Neural cell (in vitro differentiated cells): ENCODE measurements around the gene GSTO2. TPM values are rescaled to one million over a fixed set of nuclear protein-coding genes. Genes with fewer than 3 reads are reported as not detected.

Experiments
- H2AFZ ChIP-seq: fragments of 200-600, 300-800 bp; sonication (generic), shearing (Covaris generic); 2 replicates; pipeline ENCODE4 v1.6.0; 2014; ENCODE audit warnings: low read depth, mild to moderate bottlenecking, antibody characterized with exemption, low read length, moderate library complexity
- H3F3A ChIP-seq: fragments of 200-600 bp; shearing (Covaris generic); 2 replicates; pipeline ENCODE4 v1.6.1; 2016; ENCODE audit warnings: mild to moderate bottlenecking, moderate library complexity, mixed read lengths, antibody characterized with exemption, low read length; ENCODE audit not compliant: insufficient read depth, poor library complexity, severe bottlenecking
- H3K27ac ChIP-seq: fragments of 200-600, 300-800 bp; sonication (generic), shearing (Covaris generic); 2 replicates; pipeline ENCODE4 v1.5.1; 2014; ENCODE audit warnings: mild to moderate bottlenecking, low read length, moderate library complexity
- H3K27me3 ChIP-seq: fragments of 300-800, 200-600 bp; sonication (generic), shearing (Covaris generic); 2 replicates; pipeline ENCODE4 v1.6.0; 2014; ENCODE audit warnings: mild to moderate bottlenecking, low read depth, low read length, moderate library complexity; ENCODE audit not compliant: insufficient read depth
- H3K36me3 ChIP-seq: fragments of 300-800, 200-600 bp; sonication (generic), shearing (Covaris generic); 2 replicates; pipeline ENCODE4 v1.5.1; 2014; ENCODE audit warnings: mild to moderate bottlenecking, antibody characterized with exemption, low read length, moderate library complexity; ENCODE audit not compliant: insufficient read depth
- H3K4me2 ChIP-seq: fragments of 300-800, 200-600 bp; sonication (generic), shearing (Covaris generic); 2 replicates; pipeline ENCODE4 v1.6.0; 2014; ENCODE audit warnings: mild to moderate bottlenecking, low read length
- H3K4me3 ChIP-seq: fragments of 300-800, 200-600 bp; sonication (generic), shearing (Covaris generic); 2 replicates; pipeline ENCODE4 v1.5.1; 2014; ENCODE audit warnings: mild to moderate bottlenecking, low read length, moderate library complexity
- H3K79me2 ChIP-seq: fragments of 200-600 bp; shearing (Covaris generic); replicated peaks from 2 replicates; pipeline ENCODE4 v1.6.0; 2014; ENCODE audit warnings: mild to moderate bottlenecking, low read length, moderate library complexity; ENCODE audit not compliant: insufficient read depth
- H3K9ac ChIP-seq: fragments of 300-800, 200-600 bp; sonication (generic), shearing (Covaris generic); 2 replicates; pipeline ENCODE4 v1.6.1; 2016; ENCODE audit warnings: mild to moderate bottlenecking, low read length, mixed read lengths
- H3K9me2 ChIP-seq: fragments of 200-600 bp; shearing (Covaris generic); 2 replicates; pipeline ENCODE4 v1.6.1; 2016; ENCODE audit warnings: mild to moderate bottlenecking, low read length, mixed read lengths; ENCODE audit not compliant: insufficient read depth
- H3K9me3 ChIP-seq: fragments of 200-600, 300-800 bp; sonication (generic), shearing (Covaris generic); 2 replicates; pipeline ENCODE4 v1.6.1; 2016; ENCODE audit warnings: mild to moderate bottlenecking, mixed run types, low read length, moderate library complexity, mixed read lengths
- H4K20me1 ChIP-seq: fragments of 200-600 bp; shearing (Covaris generic); 2 replicates; pipeline ENCODE4 v1.6.1; 2016; ENCODE audit warnings: mild to moderate bottlenecking, mixed run types; ENCODE audit not compliant: insufficient read depth
- EP300 ChIP-seq: fragments of 450-650 bp; conservative IDR thresholded peaks from 2 replicates; pipeline ENCODE4 v1.6.1; 2014; ENCODE audit warnings: antibody characterized with exemption, mild to moderate bottlenecking, moderate library complexity; ENCODE audit not compliant: poor library complexity, severe bottlenecking
- EZH2 ChIP-seq: fragments of 200-600, 300-800 bp; shearing (Covaris generic), sonication (generic); IDR thresholded peaks from 2 replicates; pipeline ENCODE4 v1.6.1; 2014; ENCODE audit warnings: antibody characterized with exemption, low read length, borderline replicate concordance, mild to moderate bottlenecking; ENCODE audit not compliant: insufficient read depth, poor library complexity, severe bottlenecking
- MXI1 ChIP-seq: fragments of 450-650 bp; conservative IDR thresholded peaks from 2 replicates; pipeline ENCODE4 v1.6.1; 2014; ENCODE audit warnings: antibody characterized with exemption, mild to moderate bottlenecking; ENCODE audit not compliant: poor library complexity, severe bottlenecking
- POLR2AphosphoS5 ChIP-seq: IDR thresholded peaks from 2 replicates; pipeline ENCODE4 v1.6.1; 2012
- RAD21 ChIP-seq: fragments of 450-650 bp; conservative IDR thresholded peaks from 2 replicates; pipeline ENCODE4 v1.6.1; 2014; ENCODE audit warnings: antibody characterized with exemption, mild to moderate bottlenecking, moderate library complexity
- SMC3 ChIP-seq: fragments of 450-650 bp; conservative IDR thresholded peaks from 2 replicates; pipeline ENCODE4 v1.6.1; 2014; ENCODE audit warnings: antibody characterized with exemption, mild to moderate bottlenecking, moderate library complexity; ENCODE audit not compliant: poor library complexity
- TAF1 ChIP-seq: IDR thresholded peaks from 2 replicates; pipeline ENCODE4 v1.6.1; 2012; ENCODE audit warnings: low read depth
- polyA plus RNA-seq: library from polyadenylated mRNA; depleted of rRNA; stranded (reverse); fragments of >200 nt; gene quantifications from 2 replicates; pipeline ENCODE4 v1.2.3, GENCODE V29; 2014
- TF ChIP-seq, protein P1 (sequence below): fragments of 450-650 bp; IDR thresholded peaks from 2 replicates; pipeline ENCODE4 v1.5.1; 2014; ENCODE audit warnings: antibody characterized with exemption, mild to moderate bottlenecking, moderate library complexity; ENCODE audit not compliant: poor library complexity, severe bottlenecking
- TF ChIP-seq, protein P2 (sequence below): IDR thresholded peaks from 2 replicates; pipeline ENCODE4 v1.6.1; 2012; ENCODE audit warnings: borderline replicate concordance

The GSTO2 gene
- polyA plus RNA-seq, 1 donor from 2014 or later, result 0.53 TPM

GRCh38 chr10:104351061-104351702 is 82.2 kb downstream of the GSTO2 start:
- H4K20me1 ChIP-seq, result no peaks in the 10 kb centered on the region
- no peak for TF ChIP-seq RAD21
- TF ChIP-seq EZH2, result no peak
- TF ChIP-seq POLR2AphosphoS5, result no peak
- TF ChIP-seq, protein P1, sequence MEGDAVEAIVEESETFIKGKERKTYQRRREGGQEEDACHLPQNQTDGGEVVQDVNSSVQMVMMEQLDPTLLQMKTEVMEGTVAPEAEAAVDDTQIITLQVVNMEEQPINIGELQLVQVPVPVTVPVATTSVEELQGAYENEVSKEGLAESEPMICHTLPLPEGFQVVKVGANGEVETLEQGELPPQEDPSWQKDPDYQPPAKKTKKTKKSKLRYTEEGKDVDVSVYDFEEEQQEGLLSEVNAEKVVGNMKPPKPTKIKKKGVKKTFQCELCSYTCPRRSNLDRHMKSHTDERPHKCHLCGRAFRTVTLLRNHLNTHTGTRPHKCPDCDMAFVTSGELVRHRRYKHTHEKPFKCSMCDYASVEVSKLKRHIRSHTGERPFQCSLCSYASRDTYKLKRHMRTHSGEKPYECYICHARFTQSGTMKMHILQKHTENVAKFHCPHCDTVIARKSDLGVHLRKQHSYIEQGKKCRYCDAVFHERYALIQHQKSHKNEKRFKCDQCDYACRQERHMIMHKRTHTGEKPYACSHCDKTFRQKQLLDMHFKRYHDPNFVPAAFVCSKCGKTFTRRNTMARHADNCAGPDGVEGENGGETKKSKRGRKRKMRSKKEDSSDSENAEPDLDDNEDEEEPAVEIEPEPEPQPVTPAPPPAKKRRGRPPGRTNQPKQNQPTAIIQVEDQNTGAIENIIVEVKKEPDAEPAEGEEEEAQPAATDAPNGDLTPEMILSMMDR, result no peak
- TF ChIP-seq EP300, result no peak
- no peak for TF ChIP-seq TAF1
- TF ChIP-seq SMC3, result no peak
- TF ChIP-seq MXI1, result no peak
- TF ChIP-seq, protein P2, sequence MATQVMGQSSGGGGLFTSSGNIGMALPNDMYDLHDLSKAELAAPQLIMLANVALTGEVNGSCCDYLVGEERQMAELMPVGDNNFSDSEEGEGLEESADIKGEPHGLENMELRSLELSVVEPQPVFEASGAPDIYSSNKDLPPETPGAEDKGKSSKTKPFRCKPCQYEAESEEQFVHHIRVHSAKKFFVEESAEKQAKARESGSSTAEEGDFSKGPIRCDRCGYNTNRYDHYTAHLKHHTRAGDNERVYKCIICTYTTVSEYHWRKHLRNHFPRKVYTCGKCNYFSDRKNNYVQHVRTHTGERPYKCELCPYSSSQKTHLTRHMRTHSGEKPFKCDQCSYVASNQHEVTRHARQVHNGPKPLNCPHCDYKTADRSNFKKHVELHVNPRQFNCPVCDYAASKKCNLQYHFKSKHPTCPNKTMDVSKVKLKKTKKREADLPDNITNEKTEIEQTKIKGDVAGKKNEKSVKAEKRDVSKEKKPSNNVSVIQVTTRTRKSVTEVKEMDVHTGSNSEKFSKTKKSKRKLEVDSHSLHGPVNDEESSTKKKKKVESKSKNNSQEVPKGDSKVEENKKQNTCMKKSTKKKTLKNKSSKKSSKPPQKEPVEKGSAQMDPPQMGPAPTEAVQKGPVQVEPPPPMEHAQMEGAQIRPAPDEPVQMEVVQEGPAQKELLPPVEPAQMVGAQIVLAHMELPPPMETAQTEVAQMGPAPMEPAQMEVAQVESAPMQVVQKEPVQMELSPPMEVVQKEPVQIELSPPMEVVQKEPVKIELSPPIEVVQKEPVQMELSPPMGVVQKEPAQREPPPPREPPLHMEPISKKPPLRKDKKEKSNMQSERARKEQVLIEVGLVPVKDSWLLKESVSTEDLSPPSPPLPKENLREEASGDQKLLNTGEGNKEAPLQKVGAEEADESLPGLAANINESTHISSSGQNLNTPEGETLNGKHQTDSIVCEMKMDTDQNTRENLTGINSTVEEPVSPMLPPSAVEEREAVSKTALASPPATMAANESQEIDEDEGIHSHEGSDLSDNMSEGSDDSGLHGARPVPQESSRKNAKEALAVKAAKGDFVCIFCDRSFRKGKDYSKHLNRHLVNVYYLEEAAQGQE, result no peak
- no peak overlapping the region for H3K4me3 ChIP-seq
- no peaks in the 10 kb centered on the region for H3K36me3 ChIP-seq
- H3K27me3 ChIP-seq, result peaks cover 8% of the 10 kb centered on the region
- H3K9me2 ChIP-seq, result no peaks in the 10 kb centered on the region
- H3K79me2 ChIP-seq, result no peaks in the 10 kb centered on the region
- H2AFZ ChIP-seq, result no peak overlapping the region
- no peak overlapping the region for H3K4me2 ChIP-seq
- H3K9me3 ChIP-seq, result no peaks in the 10 kb centered on the region
- H3F3A ChIP-seq, result no peaks in the 10 kb centered on the region
- no peak overlapping the region for H3K27ac ChIP-seq
- no peak overlapping the region for H3K9ac ChIP-seq

DNA sequence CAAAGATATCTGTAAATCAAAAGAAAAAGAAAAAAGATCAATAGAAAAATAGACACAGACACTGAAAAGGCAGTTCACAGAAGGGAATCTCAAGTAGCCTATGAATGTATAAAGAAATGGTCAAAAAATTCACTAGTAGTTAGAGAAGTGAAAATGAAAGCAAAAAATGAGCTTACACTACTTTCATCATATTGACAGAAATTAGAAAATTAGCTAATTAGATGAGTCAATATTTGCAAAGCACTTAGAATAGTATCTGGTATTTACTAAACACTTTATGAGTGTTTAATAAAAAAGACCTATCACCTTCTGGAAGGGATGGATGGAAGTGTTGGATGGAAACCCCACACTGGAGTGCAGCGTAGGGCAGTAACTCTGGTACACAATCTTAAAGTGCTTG is 82.9 kb downstream of the GSTO2 start:
- H3K4me3 ChIP-seq, result no peak overlapping the region
- no peak overlapping the region for H3K27ac ChIP-seq
- H3K36me3 ChIP-seq, result no peaks in the 10 kb centered on the region
- H3K27me3 ChIP-seq, result peaks cover 8% of the 10 kb centered on the region
- H3K9ac ChIP-seq, result no peak overlapping the region
- no peaks in the 10 kb centered on the region for H3K79me2 ChIP-seq
- no peaks in the 10 kb centered on the region for H4K20me1 ChIP-seq
- H3K4me2 ChIP-seq, result no peak overlapping the region
- no peak for TF ChIP-seq RAD21
- no peak for TF ChIP-seq POLR2AphosphoS5
- TF ChIP-seq EP300, result no peak
- TF ChIP-seq, protein P2, result no peak
- no peak for TF ChIP-seq EZH2
- TF ChIP-seq, protein P1, result no peak
- TF ChIP-seq MXI1, result no peak
- no peak for TF ChIP-seq TAF1
- no peak for TF ChIP-seq SMC3
- H3K9me3 ChIP-seq, result no peaks in the 10 kb centered on the region
- H2AFZ ChIP-seq, result no peak overlapping the region
- H3F3A ChIP-seq, result no peaks in the 10 kb centered on the region
- no peaks in the 10 kb centered on the region for H3K9me2 ChIP-seq
